Trophoblast cell (in vitro differentiated cells and primary cell): ENCODE results near the gene UBL7.

Experiments
- DNase-seq, 2 donors: peaks; one replicate each; pipeline ENCODE4 v3.0.0-alpha.2; 2016
- H2AFZ ChIP-seq: 2 replicates; pipeline ENCODE4 v1.6.1; 2013; ENCODE audit warnings: low read length, moderate library complexity, mild to moderate bottlenecking; ENCODE audit not compliant: insufficient read depth, poor library complexity
- H2AK5ac ChIP-seq: 2 replicates; pipeline ENCODE4 v1.6.1; 2013; ENCODE audit warnings: mild to moderate bottlenecking, low read length
- H2BK120ac ChIP-seq: 2 replicates; pipeline ENCODE4 v1.6.1; 2013; ENCODE audit warnings: low read length, mild to moderate bottlenecking, moderate library complexity; ENCODE audit not compliant: insufficient read depth, poor library complexity
- H2BK12ac ChIP-seq: 2 replicates; pipeline ENCODE4 v1.6.1; 2013; ENCODE audit warnings: mild to moderate bottlenecking, low read length, moderate library complexity
- H2BK5ac ChIP-seq: 2 replicates; pipeline ENCODE4 v1.6.1; 2013; ENCODE audit warnings: low read length, low read depth, moderate library complexity, mild to moderate bottlenecking; ENCODE audit not compliant: poor library complexity
- H3K14ac ChIP-seq: 2 replicates; pipeline ENCODE4 v1.6.1; 2013; ENCODE audit warnings: mild to moderate bottlenecking, low read length
- H3K18ac ChIP-seq: 2 replicates; pipeline ENCODE4 v1.6.1; 2013; ENCODE audit warnings: mild to moderate bottlenecking, low read length
- H3K23ac ChIP-seq: 2 replicates; pipeline ENCODE4 v1.6.1; 2013; ENCODE audit warnings: low read length
- H3K27ac ChIP-seq: 2 replicates; pipeline ENCODE4 v1.5.1; 2013; ENCODE audit warnings: low read depth, mild to moderate bottlenecking, inconsistent platforms, low read length, moderate library complexity
- H3K27me3 ChIP-seq: 2 replicates; pipeline ENCODE4 v1.6.1; 2013; ENCODE audit warnings: inconsistent platforms, mild to moderate bottlenecking, low read length, moderate library complexity; ENCODE audit not compliant: insufficient read depth
- H3K36me3 ChIP-seq, 2 experiments: 1 replicate in 1 of 2; 2 replicates in 1 of 2; pipeline ENCODE4 v1.6.1; 2013; ENCODE audit warnings: low read length in 2 of 2, mild to moderate bottlenecking in 2 of 2, moderate library complexity in 1 of 2; ENCODE audit not compliant: insufficient read depth in 2 of 2, control insufficient read depth in 1 of 2
- H3K4ac ChIP-seq: 2 replicates; pipeline ENCODE4 v1.6.1; 2013; ENCODE audit warnings: low read depth, mild to moderate bottlenecking, low read length, moderate library complexity
- H3K4me1 ChIP-seq, 2 experiments: 1 replicate in 1 of 2; 2 replicates in 1 of 2; pipeline ENCODE4 v1.6.1; 2013; ENCODE audit warnings: low read length in 2 of 2, mild to moderate bottlenecking in 2 of 2, moderate library complexity in 1 of 2; ENCODE audit not compliant: insufficient read depth in 2 of 2, control insufficient read depth in 1 of 2
- H3K4me2 ChIP-seq: 2 replicates; pipeline ENCODE4 v1.6.1; 2013; ENCODE audit warnings: inconsistent platforms, mild to moderate bottlenecking, low read length, moderate library complexity
- H3K4me3 ChIP-seq: 2 replicates; pipeline ENCODE4 v1.5.1; 2013; ENCODE audit warnings: mild to moderate bottlenecking, low read depth, low read length, inconsistent platforms
- H3K79me1 ChIP-seq: one replicate; pipeline ENCODE4 v1.6.1; 2013; ENCODE audit warnings: low read length
- H3K79me2 ChIP-seq: 2 replicates; pipeline ENCODE4 v1.6.1; 2013; ENCODE audit warnings: low read length, mild to moderate bottlenecking; ENCODE audit not compliant: control insufficient read depth, insufficient read depth, poor library complexity
- H3K9ac ChIP-seq: 2 replicates; pipeline ENCODE4 v1.6.1; 2013; ENCODE audit warnings: mild to moderate bottlenecking, low read length
- H3K9me3 ChIP-seq: 2 replicates; pipeline ENCODE4 v1.6.1; 2013; ENCODE audit warnings: low read depth, mild to moderate bottlenecking, control low read depth, inconsistent platforms, low read length; ENCODE audit not compliant: insufficient read depth
- H4K12ac ChIP-seq: 2 replicates; pipeline ENCODE4 v1.6.1; 2013; ENCODE audit warnings: low read depth, mild to moderate bottlenecking, low read length, moderate library complexity
- H4K8ac ChIP-seq: 2 replicates; pipeline ENCODE4 v1.6.1; 2013; ENCODE audit warnings: low read depth, mild to moderate bottlenecking, low read length, moderate library complexity
- H4K91ac ChIP-seq: one replicate; pipeline ENCODE4 v1.6.1; 2013; ENCODE audit warnings: low read depth, mild to moderate bottlenecking, low read length, moderate library complexity
- WGBS: extraction: QIAGEN DNeasy Blood & Tissue Kit; methylation state at CpG from one replicate; pipeline ENCODE4 v1.1.7; 2013; ENCODE audit warnings: missing lambda C conversion rate; ENCODE audit not compliant: insufficient read length, insufficient coverage; ENCODE audit errors: extremely low coverage; 5-methylcytosine and 5-hydroxymethylcytosine counted together

Gene UBL7

DNA sequence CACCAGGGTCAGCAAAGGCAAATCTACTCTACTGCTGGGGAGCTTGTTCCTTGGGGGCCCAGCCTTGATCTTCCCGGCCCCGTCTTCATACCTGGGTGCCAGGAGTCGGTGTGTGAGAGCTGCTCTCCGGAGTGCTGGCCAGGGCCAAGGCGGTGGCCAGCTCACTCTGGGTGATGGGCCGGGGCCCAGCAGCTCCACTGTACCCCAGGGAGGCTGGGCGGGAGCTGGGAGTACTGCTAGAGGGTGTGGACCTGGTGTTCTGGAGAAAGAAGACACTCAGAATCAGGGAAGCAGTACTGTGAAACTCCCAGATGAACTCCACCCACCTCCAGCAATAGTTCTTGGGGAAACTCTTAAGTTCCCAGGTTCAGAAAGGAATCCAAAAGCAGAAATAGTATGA lies 11.9 kb downstream of the UBL7 start:
- H4K91ac ChIP-seq, result no peak overlapping the region
- DNase-seq, result no peak
- H3K36me3 ChIP-seq, result peaks cover 40 to 53% of the 10 kb centered on the region in 2 experiments
- no peaks in the 10 kb centered on the region for H3K27me3 ChIP-seq
- no peaks in the 10 kb centered on the region for H3K79me1 ChIP-seq
- no peak overlapping the region for H3K27ac ChIP-seq
- H2AFZ ChIP-seq, result no peak overlapping the region
- H3K79me2 ChIP-seq, result no peaks in the 10 kb centered on the region
- H3K14ac ChIP-seq, result no peak overlapping the region
- no peak overlapping the region for H3K23ac ChIP-seq
- no peak overlapping the region for H2BK120ac ChIP-seq
- H3K18ac ChIP-seq, result no peak overlapping the region
- no peak overlapping the region for H3K4me3 ChIP-seq
- no CpG with 5 or more reads among the region's 7 CpGs for WGBS
- H3K9me3 ChIP-seq, result no peaks in the 10 kb centered on the region
- no peak overlapping the region for H4K12ac ChIP-seq
- no peak overlapping the region for H3K9ac ChIP-seq
- H3K4me2 ChIP-seq, result no peak overlapping the region
- H2BK12ac ChIP-seq, result no peak overlapping the region
- H3K4me1 ChIP-seq, result peaks cover 5 to 6% of the 10 kb centered on the region in 2 experiments
- H4K8ac ChIP-seq, result no peak overlapping the region
- no peak overlapping the region for H3K4ac ChIP-seq
- no peak overlapping the region for H2BK5ac ChIP-seq
- H2AK5ac ChIP-seq, result no peak overlapping the region

GRCh38 chr15:74445816-74446763 lies 14.9 kb downstream of the UBL7 start:
- H3K4me2 ChIP-seq, result no peak overlapping the region
- no peaks in the 10 kb centered on the region for H3K79me2 ChIP-seq
- no peak overlapping the region for H3K14ac ChIP-seq
- no peaks in the 10 kb centered on the region for H3K9me3 ChIP-seq
- no peak overlapping the region for H4K8ac ChIP-seq
- H4K12ac ChIP-seq, result no peak overlapping the region
- H3K4me1 ChIP-seq, result peaks cover 16 to 19% of the 10 kb centered on the region in 2 experiments
- WGBS, result no CpG with 5 or more reads among the region's 9 CpGs
- H2BK120ac ChIP-seq, result no peak overlapping the region
- no peak overlapping the region for H3K4me3 ChIP-seq
- DNase-seq, result no peak
- H3K27me3 ChIP-seq, result no peaks in the 10 kb centered on the region
- no peak overlapping the region for H2AK5ac ChIP-seq
- H3K27ac ChIP-seq, result no peak overlapping the region
- H4K91ac ChIP-seq, result no peak overlapping the region
- no peak overlapping the region for H3K4ac ChIP-seq
- H3K9ac ChIP-seq, result no peak overlapping the region
- no peak overlapping the region for H2BK5ac ChIP-seq
- no peak overlapping the region for H3K23ac ChIP-seq
- H2AFZ ChIP-seq, result no peak overlapping the region
- H3K36me3 ChIP-seq, result peaks cover 40 to 50% of the 10 kb centered on the region in 2 experiments
- H3K18ac ChIP-seq, result no peak overlapping the region
- no peak overlapping the region for H2BK12ac ChIP-seq
- peaks cover 4% of the 10 kb centered on the region for H3K79me1 ChIP-seq

DNA sequence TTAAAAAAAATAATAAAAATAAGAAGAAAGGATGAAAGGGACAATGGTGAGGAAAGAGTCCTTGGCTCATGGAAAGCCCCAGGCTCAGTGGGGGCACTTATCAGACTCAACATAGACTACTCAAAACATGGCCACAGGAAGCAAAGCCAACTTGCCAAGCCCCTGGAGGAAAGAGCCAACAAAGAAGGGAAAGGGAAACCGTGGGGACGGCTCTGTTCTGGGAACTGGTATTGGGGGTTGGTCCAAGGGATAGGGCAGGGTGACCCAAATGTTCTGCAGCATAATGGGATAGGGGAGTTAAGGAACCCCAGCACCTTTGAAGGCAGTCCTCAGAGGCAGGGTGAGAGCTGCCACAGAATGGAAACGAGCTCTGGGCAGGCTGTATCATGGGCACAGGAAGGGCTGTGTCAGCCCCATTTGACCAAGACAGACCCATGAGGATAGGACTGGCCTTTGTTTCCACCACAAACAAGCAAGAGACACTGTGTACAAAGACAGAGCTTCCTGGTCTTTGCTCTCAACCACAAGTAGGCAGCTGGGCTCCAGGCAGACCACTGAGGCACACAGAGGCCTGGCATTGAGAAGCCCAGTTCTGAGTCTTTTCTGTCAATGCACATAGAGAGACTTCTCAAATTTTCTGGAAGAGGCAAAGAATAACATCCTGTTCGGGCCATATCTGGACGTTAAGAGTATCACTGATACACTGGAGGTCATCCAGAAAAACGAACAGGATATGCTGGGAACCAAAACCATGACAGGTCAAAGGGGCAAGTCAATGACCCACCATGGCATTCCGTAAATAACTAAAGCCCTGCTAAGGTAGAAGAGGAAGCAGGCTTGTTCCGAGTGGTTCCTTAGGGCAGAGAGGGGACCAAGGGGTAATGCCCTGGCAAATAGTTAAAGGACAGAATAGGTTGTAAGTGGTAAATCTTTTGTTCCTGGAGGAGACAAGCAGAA lies 16.6 kb downstream of the UBL7 start:
- no peak overlapping the region for H2BK120ac ChIP-seq
- peaks cover 28 to 35% of the 10 kb centered on the region in 2 experiments for H3K36me3 ChIP-seq
- no peak overlapping the region for H3K9ac ChIP-seq
- H4K91ac ChIP-seq, result peak overlapping the region; percentile 22
- H3K18ac ChIP-seq, result no peak overlapping the region
- peaks cover 16 to 19% of the 10 kb centered on the region in 2 experiments for H3K4me1 ChIP-seq
- H3K27me3 ChIP-seq, result no peaks in the 10 kb centered on the region
- H3K4me2 ChIP-seq, result no peak overlapping the region
- H3K79me2 ChIP-seq, result no peaks in the 10 kb centered on the region
- no peak overlapping the region for H3K14ac ChIP-seq
- no peak overlapping the region for H3K4ac ChIP-seq
- peaks cover 4% of the 10 kb centered on the region for H3K79me1 ChIP-seq
- H3K9me3 ChIP-seq, result no peaks in the 10 kb centered on the region
- no CpG with 5 or more reads among the region's 8 CpGs for WGBS
- no peak overlapping the region for H3K4me3 ChIP-seq
- DNase-seq, result no peak
- H3K27ac ChIP-seq, result no peak overlapping the region
- H4K12ac ChIP-seq, result no peak overlapping the region
- peak overlapping the region; percentile 18 for H2BK12ac ChIP-seq
- no peak overlapping the region for H2AFZ ChIP-seq
- H3K23ac ChIP-seq, result no peak overlapping the region
- no peak overlapping the region for H2AK5ac ChIP-seq
- H2BK5ac ChIP-seq, result no peak overlapping the region
- H4K8ac ChIP-seq, result no peak overlapping the region

- no CpG with 5 or more reads among the region's 14 CpGs for WGBS
Observed at GRCh38 chr15:74443100-74443909, 17.7 kb downstream of the UBL7 start.

More at GRCh38 chr15:74443100-74443909, 17.7 kb downstream of the UBL7 start:
- no peak overlapping the region for H4K8ac ChIP-seq
- no peak overlapping the region for H3K4ac ChIP-seq
- peak overlapping the region; percentile 15 for H2AK5ac ChIP-seq
- no peak overlapping the region for H3K23ac ChIP-seq
- H2AFZ ChIP-seq, result no peak overlapping the region
- H4K12ac ChIP-seq, result no peak overlapping the region
- no peak overlapping the region for H3K18ac ChIP-seq
- H3K27me3 ChIP-seq, result no peaks in the 10 kb centered on the region
- H3K4me3 ChIP-seq, result no peak overlapping the region
- H3K9me3 ChIP-seq, result no peaks in the 10 kb centered on the region
- peaks cover 17 to 24% of the 10 kb centered on the region in 2 experiments for H3K36me3 ChIP-seq
- H3K4me2 ChIP-seq, result no peak overlapping the region
- peaks cover 4% of the 10 kb centered on the region for H3K79me1 ChIP-seq
- peak overlapping the region; percentile 4 for H4K91ac ChIP-seq
- H3K14ac ChIP-seq, result no peak overlapping the region
- no peak overlapping the region for H3K27ac ChIP-seq
- H2BK12ac ChIP-seq, result no peak overlapping the region
- DNase-seq, result peak in 1 of 2 donors; percentile 27
- H3K79me2 ChIP-seq, result no peaks in the 10 kb centered on the region
- H2BK5ac ChIP-seq, result no peak overlapping the region
- peaks cover 16 to 19% of the 10 kb centered on the region in 2 experiments for H3K4me1 ChIP-seq
- H2BK120ac ChIP-seq, result no peak overlapping the region
- H3K9ac ChIP-seq, result no peak overlapping the region
